GM23338 (cell line): Measurements from ENCODE around the gene SLC2A11.

Experiments
- EZH2 ChIP-seq: fragments of 200-600 bp; sonication (generic); IDR thresholded peaks from one replicate; pipeline ENCODE4 v1.8.0; 2017; ENCODE audit warnings: antibody characterized with exemption, mild to moderate bottlenecking, low read depth; ENCODE audit not compliant: unreplicated experiment
- POLR2AphosphoS5 ChIP-seq: IDR thresholded peaks from 2 replicates; pipeline ENCODE4 v1.6.1; 2016; ENCODE audit warnings: antibody characterized with exemption, low read depth

- no peak for TF ChIP-seq POLR2AphosphoS5
- no peak for TF ChIP-seq EZH2
These were observed 16.4 kb upstream of the SLC2A11 start for GRCh38 chr22:23841292-23841691.
